Mesothelial cell of epicardium (in vitro differentiated cells): Measurements from ENCODE around the gene FKBP7. TPM values are rescaled to one million over a fixed set of nuclear protein-coding genes. Genes with fewer than 3 reads are reported as not detected.

ENCODE experiments used
- DNase-seq, 2 experiments: peaks; one replicate each; pipeline ENCODE4 v3.0.0; 2021; ENCODE audit warnings: low spot score in 2 of 2; ENCODE audit not compliant: unreplicated experiment in 2 of 2
- H3K27ac Mint-ChIP-seq: 2 replicates; pipeline ENCODE4 v1.8.0; 2021; ENCODE audit warnings: mixed read lengths
- H3K27me3 Mint-ChIP-seq: 2 replicates; pipeline ENCODE4 v1.8.0; 2021; ENCODE audit warnings: low read depth, mixed read lengths
- H3K36me3 Mint-ChIP-seq: 2 replicates; pipeline ENCODE4 v1.8.0; 2021; ENCODE audit warnings: mixed read lengths
- H3K4me1 Mint-ChIP-seq: 2 replicates; pipeline ENCODE4 v1.8.0; 2021; ENCODE audit warnings: mixed read lengths
- H3K4me3 Mint-ChIP-seq: 2 replicates; pipeline ENCODE4 v1.8.0; 2021; ENCODE audit warnings: mild to moderate bottlenecking, moderate library complexity, mixed read lengths
- H3K9me3 Mint-ChIP-seq: 2 replicates; pipeline ENCODE4 v1.8.0; 2021; ENCODE audit warnings: mixed read lengths
- total RNA-seq: library from RNA; stranded (reverse); gene quantifications from 3 replicates; pipeline ENCODE4 v1.2.1, GENCODE V29; 2021
- TF ChIP-seq, protein P1 (sequence below): fragments of 200-600 bp; sonication (generic); IDR thresholded peaks from one replicate; pipeline ENCODE4 v1.5.0; 2021; ENCODE audit warnings: antibody characterized with exemption; ENCODE audit not compliant: unreplicated experiment

Gene FKBP7
- total RNA-seq, 1 donor from 2014 or later = 49.7 TPM

DNA sequence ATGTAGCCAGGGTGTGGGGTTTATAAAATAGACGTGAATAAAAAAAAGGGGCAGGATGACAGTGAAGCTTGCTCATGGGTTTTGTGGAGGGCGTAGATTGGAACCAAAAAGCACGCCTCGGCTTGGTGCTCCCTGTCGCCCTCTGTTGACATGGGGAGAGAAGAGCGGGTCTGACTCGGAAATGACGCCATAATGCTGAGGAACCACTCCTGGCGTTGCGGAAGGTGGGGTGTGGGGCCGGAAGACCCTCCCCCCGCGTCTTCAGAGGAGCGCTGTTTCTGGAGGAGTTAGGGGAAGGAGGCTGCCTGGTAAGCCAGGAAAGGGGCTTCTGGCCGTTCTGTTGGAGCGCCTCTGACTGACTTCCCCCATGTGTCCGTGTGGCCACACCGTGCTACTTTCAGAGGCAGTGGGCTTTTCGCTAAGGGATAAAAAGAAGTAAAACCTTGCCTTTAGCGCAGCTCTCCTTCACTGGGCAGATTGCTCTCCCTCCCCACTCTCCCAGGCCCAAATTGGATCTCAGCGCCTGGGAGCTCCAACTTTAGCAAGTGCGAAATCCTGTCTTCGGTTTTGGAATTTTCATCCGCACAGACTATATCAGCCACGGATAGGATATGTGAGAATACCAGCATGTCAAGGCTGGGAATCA, 44.7 kb upstream of the FKBP7 start:
- peaks cover 13% of the 10 kb centered on the region for H3K4me1 Mint-ChIP-seq
- H3K27me3 Mint-ChIP-seq = no peaks in the 10 kb centered on the region
- H3K36me3 Mint-ChIP-seq = peaks cover 4% of the 10 kb centered on the region
- TF ChIP-seq, protein P1, sequence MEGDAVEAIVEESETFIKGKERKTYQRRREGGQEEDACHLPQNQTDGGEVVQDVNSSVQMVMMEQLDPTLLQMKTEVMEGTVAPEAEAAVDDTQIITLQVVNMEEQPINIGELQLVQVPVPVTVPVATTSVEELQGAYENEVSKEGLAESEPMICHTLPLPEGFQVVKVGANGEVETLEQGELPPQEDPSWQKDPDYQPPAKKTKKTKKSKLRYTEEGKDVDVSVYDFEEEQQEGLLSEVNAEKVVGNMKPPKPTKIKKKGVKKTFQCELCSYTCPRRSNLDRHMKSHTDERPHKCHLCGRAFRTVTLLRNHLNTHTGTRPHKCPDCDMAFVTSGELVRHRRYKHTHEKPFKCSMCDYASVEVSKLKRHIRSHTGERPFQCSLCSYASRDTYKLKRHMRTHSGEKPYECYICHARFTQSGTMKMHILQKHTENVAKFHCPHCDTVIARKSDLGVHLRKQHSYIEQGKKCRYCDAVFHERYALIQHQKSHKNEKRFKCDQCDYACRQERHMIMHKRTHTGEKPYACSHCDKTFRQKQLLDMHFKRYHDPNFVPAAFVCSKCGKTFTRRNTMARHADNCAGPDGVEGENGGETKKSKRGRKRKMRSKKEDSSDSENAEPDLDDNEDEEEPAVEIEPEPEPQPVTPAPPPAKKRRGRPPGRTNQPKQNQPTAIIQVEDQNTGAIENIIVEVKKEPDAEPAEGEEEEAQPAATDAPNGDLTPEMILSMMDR = peak; percentile 57
- H3K4me3 Mint-ChIP-seq = peak overlapping the region; percentile 96
- DNase-seq = peak; percentile 64 to 85
- H3K9me3 Mint-ChIP-seq = no peaks in the 10 kb centered on the region
- peak overlapping the region; percentile 96 for H3K27ac Mint-ChIP-seq

GRCh38 chr2:178521304-178522150, 43.1 kb upstream of the FKBP7 start:
- peak overlapping the region; percentile 16 for H3K4me3 Mint-ChIP-seq
- no peak for DNase-seq
- H3K4me1 Mint-ChIP-seq = peaks cover 13% of the 10 kb centered on the region
- no peaks in the 10 kb centered on the region for H3K9me3 Mint-ChIP-seq
- no peaks in the 10 kb centered on the region for H3K27me3 Mint-ChIP-seq
- H3K27ac Mint-ChIP-seq = no peak overlapping the region
- TF ChIP-seq, protein P1 = no peak
- H3K36me3 Mint-ChIP-seq = peaks cover 4% of the 10 kb centered on the region

- Mint-ChIP-seq H3K27me3 (no peaks in the 10 kb centered on the region), H3K27ac (no peak overlapping the region), H3K36me3 (peaks cover 7% of the 10 kb centered on the region), H3K9me3 (no peaks in the 10 kb centered on the region), H3K4me1 (no peaks in the 10 kb centered on the region), H3K4me3 (no peak overlapping the region)
- TF ChIP-seq, protein P1 = no peak
- DNase-seq = no peak
Measured at GRCh38 chr2:178517496-178517895, 39.1 kb upstream of the FKBP7 start.

GRCh38 chr2:178514664-178515063, 36.3 kb upstream of the FKBP7 start:
- TF ChIP-seq, protein P1 = no peak
- no peaks in the 10 kb centered on the region for H3K4me1 Mint-ChIP-seq
- DNase-seq = no peak
- no peaks in the 10 kb centered on the region for H3K27me3 Mint-ChIP-seq
- no peak overlapping the region for H3K27ac Mint-ChIP-seq
- H3K4me3 Mint-ChIP-seq = no peak overlapping the region
- H3K36me3 Mint-ChIP-seq = peaks cover 13% of the 10 kb centered on the region
- H3K9me3 Mint-ChIP-seq = no peaks in the 10 kb centered on the region

DNA sequence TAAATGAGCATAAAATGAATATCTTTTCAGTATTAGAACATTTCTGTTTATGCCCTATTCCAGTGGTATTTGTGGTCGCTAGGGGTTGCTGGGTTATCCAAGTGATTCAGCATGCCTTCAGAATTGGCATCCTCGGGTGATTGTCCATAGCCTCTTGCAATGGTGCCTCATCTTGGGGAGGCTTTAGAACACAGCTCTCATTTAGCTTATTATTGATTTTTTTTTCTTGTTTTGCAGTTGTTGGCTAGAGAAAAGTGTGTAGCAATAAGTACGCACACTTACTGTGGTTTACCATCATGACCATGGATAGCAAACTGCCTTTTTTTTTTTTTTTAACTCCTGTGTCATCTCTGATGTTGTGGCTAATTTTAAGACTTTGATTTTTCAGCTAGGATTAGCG, 35.5 kb upstream of the FKBP7 start:
- no peaks in the 10 kb centered on the region for H3K9me3 Mint-ChIP-seq
- H3K27me3 Mint-ChIP-seq = no peaks in the 10 kb centered on the region
- H3K27ac Mint-ChIP-seq = no peak overlapping the region
- TF ChIP-seq, protein P1 = no peak
- no peak overlapping the region for H3K4me3 Mint-ChIP-seq
- H3K4me1 Mint-ChIP-seq = no peaks in the 10 kb centered on the region
- DNase-seq = no peak
- peaks cover 16% of the 10 kb centered on the region for H3K36me3 Mint-ChIP-seq
